Prostate gland (tissue), 2 donors: ENCODE measurements around the gene CADM4. TPM values are rescaled to one million over a fixed set of nuclear protein-coding genes. Genes with fewer than 3 reads are reported as not detected.
A peak's percentile ranks its signal among the peaks of the same experiment; 100 is the strongest.

ENCODE experiments used
- DNase-seq: peaks from one replicate; pipeline ENCODE4 v3.0.0-alpha.2; 2019; ENCODE audit warnings: low spot score
- H3K27ac ChIP-seq, 2 donors: fragments of 200-600 bp; sonication (generic); 2 replicates each; pipeline ENCODE4 v1.5.1; 2017 to 2019
- H3K27me3 ChIP-seq: fragments of 200-600 bp; sonication (generic); replicated peaks from 2 replicates; pipeline ENCODE4 v1.5.1; 2019; ENCODE audit not compliant: insufficient read depth
- H3K36me3 ChIP-seq, 2 donors: fragments of 200-600 bp; sonication (generic); 1 replicate in 1 of 2; 2 replicates in 1 of 2; pipeline versions ENCODE4 v1.5.1 to v1.8.1; 2017 to 2019
- H3K4me1 ChIP-seq: fragments of 200-600 bp; sonication (generic); replicated peaks from 2 replicates; pipeline ENCODE4 v1.5.1; 2019
- H3K4me3 ChIP-seq, 2 donors: fragments of 200-600 bp; sonication (generic); 2 replicates each; pipeline ENCODE4 v1.5.1; 2017 to 2019
- H3K9me3 ChIP-seq: fragments of 200-600 bp; sonication (generic); 2 replicates; pipeline ENCODE4 v1.5.1; 2017
- CTCF ChIP-seq, 4 experiments: fragments of 200-600 bp in 2 of 4; fragments of 450-650 bp in 2 of 4; sonication (generic) in 2 of 4; IDR thresholded peaks; 1 replicate in 3 of 4; 2 replicates in 1 of 4; pipeline ENCODE4 v1.5.1; 2016 to 2019; ENCODE audit warnings: antibody characterized with exemption in 4 of 4, mild to moderate bottlenecking in 2 of 4, moderate library complexity in 2 of 4
- POLR2A ChIP-seq: fragments of 450-650 bp; IDR thresholded peaks from one replicate; pipeline ENCODE4 v1.6.1; 2016; ENCODE audit warnings: antibody characterized with exemption, mild to moderate bottlenecking
- POLR2AphosphoS5 ChIP-seq: sonication (generic); formaldehyde crosslinking; IDR thresholded peaks from one replicate; pipeline ENCODE4 v1.6.1; 2017; ENCODE audit warnings: antibody characterized with exemption
- WGBS: methylation state at CpG from one replicate; pipeline ENCODE4 v1.1.5; 2018; 5-methylcytosine and 5-hydroxymethylcytosine counted together
- intact Hi-C: fragments of 100-400 bp; cut with DNase I; formaldehyde crosslinking; loops from one replicate; pipeline ENCODE4 v1.14.2; 2022
- total RNA-seq, 2 donors: library from RNA; depleted of rRNA; stranded (reverse); fragments of >200 nt; gene quantifications; one replicate each; pipeline ENCODE4 v1.1.0, GENCODE V29; 2016

Gene CADM4
- total RNA-seq, 2 donors from 2014 or later = 21.1 to 49.4 TPM

DNA sequence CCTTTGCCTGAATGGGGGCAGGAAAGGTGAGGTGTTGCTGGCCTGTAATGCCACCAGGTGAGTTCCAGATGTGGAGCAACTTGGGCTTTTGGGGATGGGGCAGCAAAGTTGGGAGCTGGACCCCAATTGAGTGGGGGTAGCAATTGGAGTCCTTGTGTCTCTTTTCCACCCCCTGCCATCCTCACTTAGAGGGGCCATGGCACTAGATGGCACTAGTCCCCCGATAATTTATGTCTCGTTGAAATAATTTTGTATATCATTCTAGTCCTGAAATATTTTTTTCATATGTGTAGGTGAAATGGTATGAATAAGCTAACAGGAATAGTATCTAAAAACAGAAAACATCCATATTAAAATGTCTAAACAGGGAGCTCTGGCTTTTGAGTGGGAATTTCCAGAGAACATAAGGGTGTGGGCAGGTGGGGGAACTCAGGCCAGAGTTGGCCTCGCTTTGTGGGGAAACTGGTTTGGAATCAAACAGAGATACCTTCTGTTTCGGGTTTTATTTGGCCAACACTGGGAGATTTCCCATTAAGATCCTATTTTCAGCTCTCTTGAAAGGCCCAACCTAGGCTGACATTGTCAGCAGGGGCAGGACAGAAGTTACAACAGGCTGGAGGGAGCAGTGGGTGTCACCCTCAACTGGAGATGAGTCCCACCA lies 39.9 kb downstream of the CADM4 start:
- TF ChIP-seq POLR2AphosphoS5 (peak; percentile 41), CTCF (IDR thresholded peaks at IDR 0.05) (peak in 1 of 4 experiments; percentile 21), POLR2A (no peak)
- peak overlapping the region; percentile 77 to 97 for H3K27ac ChIP-seq
- intact Hi-C loops = no loop called here

GRCh38 chr19:43598445-43599240 lies 41.0 kb downstream of the CADM4 start:
- H3K4me3 ChIP-seq = no peak overlapping the region
- peaks cover 30% of the 10 kb centered on the region for H3K4me1 ChIP-seq
- peaks cover 0 to 3% of the 10 kb centered on the region in 2 donors for H3K36me3 ChIP-seq
- TF ChIP-seq POLR2AphosphoS5 = no peak
- no peak for TF ChIP-seq CTCF (IDR thresholded peaks at IDR 0.05)
- no peak for TF ChIP-seq POLR2A
- H3K27me3 ChIP-seq = no peaks in the 10 kb centered on the region
- no peak for DNase-seq
- H3K9me3 ChIP-seq = no peaks in the 10 kb centered on the region
- H3K27ac ChIP-seq = peak overlapping the region; percentile 77 to 97
- 86% methylated on average over 19 of the region's 19 CpGs for WGBS
- intact Hi-C loops = no loop called here

More for the DNA sequence above, 39.9 kb downstream of the CADM4 start:
- DNase-seq = peak; percentile 65
- H3K27me3 ChIP-seq = no peaks in the 10 kb centered on the region
- H3K4me1 ChIP-seq = peaks cover 26% of the 10 kb centered on the region
- no peak overlapping the region for H3K4me3 ChIP-seq
- 40% methylated on average over 4 of the region's 4 CpGs for WGBS
- no peaks in the 10 kb centered on the region for H3K9me3 ChIP-seq
- H3K36me3 ChIP-seq = peaks cover 0 to 3% of the 10 kb centered on the region in 2 donors

- intact Hi-C loops = no loop called here
- Histone ChIP-seq H3K4me1 (peaks cover 30% of the 10 kb centered on the region), H3K4me3 (no peak overlapping the region), H3K27me3 (no peaks in the 10 kb centered on the region), H3K27ac (peak overlapping the region in 1 of 2 donors; percentile 97), H3K9me3 (no peaks in the 10 kb centered on the region), H3K36me3 (peaks cover 0 to 6% of the 10 kb centered on the region in 2 donors)
- 40% methylated on average over 5 of the region's 5 CpGs for WGBS
- TF ChIP-seq POLR2AphosphoS5 (no peak), POLR2A (no peak), CTCF (IDR thresholded peaks at IDR 0.05) (no peak)
- no peak for DNase-seq
Measured at GRCh38 chr19:43597876-43598275, 41.8 kb downstream of the CADM4 start.

- TF ChIP-seq POLR2AphosphoS5 = no peak
- no peak for TF ChIP-seq POLR2A
- no peak for TF ChIP-seq CTCF (IDR thresholded peaks at IDR 0.05)
- no peaks in the 10 kb centered on the region for H3K27me3 ChIP-seq
- H3K27ac ChIP-seq = peak overlapping the region; percentile 94 to 97
- no peaks in the 10 kb centered on the region for H3K9me3 ChIP-seq
- H3K4me3 ChIP-seq = peak overlapping the region; percentile 32 to 59
- no peak for DNase-seq
- 19% methylated on average over 7 of the region's 7 CpGs for WGBS
- H3K36me3 ChIP-seq = peaks cover 0 to 15% of the 10 kb centered on the region in 2 donors
- peaks cover 30% of the 10 kb centered on the region for H3K4me1 ChIP-seq
- intact Hi-C loops = loop anchor here (1.0 kb wide), 1 partner anchor 22 kb away; the partner anchor contains the start of genes PINLYP and XRCC1
Measured at GRCh38 chr19:43596842-43597461, 42.7 kb downstream of the CADM4 start.
